ENCODE results near the gene EMC10. TPM values are rescaled to one million over a fixed set of nuclear protein-coding genes. Genes with fewer than 3 reads are reported as not detected.

Gene EMC10
- total and polyA plus RNA-seq, 10 of the 15 experiments (the other 5 are each of a cell fraction or from before 2014, with no cell fraction given), result 2.5 to 77.3 (median 20.3) TPM

- TF ChIP-seq DPF2 (IDR thresholded peaks at IDR 0.05) (peak; percentile 1; the same call in 1 of the 2 replicates), ZSCAN29 (IDR thresholded peaks at IDR 0.05) (no peak), E4F1 (IDR thresholded peaks at IDR 0.05; ENCODE audit: borderline replicate concordance, partially characterized antibody) (no peak), ZNF274 (IDR thresholded peaks at IDR 0.05; ENCODE audit: insufficient read depth, insufficient read length) (no peak), ETV6 (conservative IDR thresholded peaks at IDR 0.05 in 1 of 2, IDR thresholded peaks at IDR 0.05 in 1 of 2; ENCODE audit: borderline replicate concordance in 1 of 2, low read depth in 1 of 2) (no peak), SPI1 (IDR thresholded peaks at IDR 0.05; ENCODE audit: borderline replicate concordance, insufficient read depth, low read depth, low read length) (peak; percentile 31; the same call in 1 of the 2 replicates), FOXM1 (IDR thresholded peaks at IDR 0.05; ENCODE audit: low read depth, low read length) (no peak), TCF3 (IDR thresholded peaks at IDR 0.05; ENCODE audit: borderline replicate concordance, insufficient read depth, low read depth, low read length) (peak; percentile 90), KAT2A (conservative IDR thresholded peaks at IDR 0.05; ENCODE audit: control insufficient read depth, low read depth, low read length) (no peak), ATF7 (IDR thresholded peaks at IDR 0.05; ENCODE audit: low read depth) (peak; percentile 77), SMC3 (IDR thresholded peaks at IDR 0.05; ENCODE audit: borderline replicate concordance, low read length) (peak; percentile 39; the same call in 1 of the 2 replicates), GABPA (IDR thresholded peaks at IDR 0.05; ENCODE audit: low read depth) (no peak), PML (IDR thresholded peaks at IDR 0.05; ENCODE audit: low read length) (no peak), JUND (IDR thresholded peaks at IDR 0.05; ENCODE audit: low read depth, low read length) (no peak), USF2 (IDR thresholded peaks at IDR 0.05; ENCODE audit: borderline replicate concordance, low read depth, low read length) (peak; percentile 75), MAX (IDR thresholded peaks at IDR 0.05; ENCODE audit: low read depth, low read length) (no peak; the same call in 1 of the 2 replicates), CTCF (IDR thresholded peaks at IDR 0.05 in 2 of 3, conservative IDR thresholded peaks at IDR 0.05 in 1 of 3; ENCODE audit: control insufficient read depth in 2 of 3, extremely low read depth in 1 of 3, insufficient read depth in 1 of 3, low read depth in 3 of 3, low read length in 3 of 3) (peak; percentile 35 to 43 (median 40); a peak in 5 of 6 replicates), BCL3 (IDR thresholded peaks at IDR 0.05; ENCODE audit: borderline replicate concordance, insufficient read depth, low read depth, low read length, poor library complexity, severe bottlenecking) (no peak), PAX8 (IDR thresholded peaks at IDR 0.05) (no peak), TARDBP (IDR thresholded peaks at IDR 0.05; ENCODE audit: borderline replicate concordance) (no peak)
Observed at GRCh38 chr19:50460161-50460765, 16.0 kb upstream of the EMC10 start (continued).
